ENCODE measurements around the gene CYP27C1. TPM values are rescaled to one million over a fixed set of nuclear protein-coding genes. Genes with fewer than 3 reads are reported as not detected.
A peak's percentile ranks its signal among the peaks of the same experiment; 100 is the strongest.

The CYP27C1 gene
- total and polyA plus RNA-seq, 4 donors, result 0.02 to 0.14 (median 0.07) TPM

DNA sequence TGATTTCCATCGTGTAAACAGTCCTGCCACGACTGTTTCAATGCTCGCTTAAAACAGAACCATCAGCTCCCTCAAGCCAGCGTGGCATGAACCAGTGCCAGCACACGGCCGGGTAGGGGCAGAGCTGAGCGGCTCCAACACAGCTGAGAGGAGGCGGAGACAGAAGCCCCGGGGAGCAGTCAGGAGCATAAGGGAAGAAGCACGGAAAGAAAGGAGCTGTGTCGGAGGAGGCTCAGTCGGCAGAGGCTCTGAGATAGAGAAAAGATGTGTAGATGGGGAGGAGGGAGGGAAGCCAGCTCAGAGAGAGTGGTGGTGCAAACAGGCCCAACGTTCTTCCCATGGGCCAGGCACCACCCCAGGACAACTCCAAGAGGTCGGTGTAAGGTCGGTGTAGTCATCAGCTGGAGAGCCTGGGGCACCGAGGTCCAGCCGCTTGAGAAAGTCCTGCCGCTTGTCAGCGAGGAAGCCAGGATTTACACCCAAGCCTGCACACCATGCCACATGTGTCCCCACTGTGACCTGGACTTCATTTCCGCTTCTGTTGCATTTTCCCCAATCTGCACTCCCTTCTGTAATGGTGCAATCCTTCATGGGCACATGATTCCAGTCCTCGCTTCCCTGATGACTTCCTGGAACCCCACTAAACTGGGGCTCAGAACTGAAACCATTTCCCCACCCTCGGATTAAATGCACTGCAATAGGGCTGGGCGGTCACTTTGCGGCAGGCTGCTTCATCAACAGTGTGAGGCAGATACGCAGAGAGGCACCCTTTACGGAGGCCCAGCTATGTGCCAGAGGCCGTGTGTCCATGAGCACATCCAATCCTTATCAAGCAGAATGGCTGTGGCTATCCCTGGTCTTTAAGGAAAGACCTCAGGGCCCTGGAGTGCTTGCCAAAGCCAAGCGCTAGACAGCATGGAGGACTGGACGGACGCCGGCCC is 43.5 kb downstream of the CYP27C1 start:
- H3K4me1 ChIP-seq (ENCODE audit: control insufficient read depth in 4 of 4, insufficient read depth in 4 of 4, low read length in 3 of 4), result peaks cover 0 to 3% (median 0%) of the 10 kb centered on the region in 4 donors
- no peak overlapping the region for H3K4me3 ChIP-seq (ENCODE audit: low read depth in 1 of 3, low read length in 3 of 3)
- no peak for DNase-seq (ENCODE audit: low spot score)
- no peaks in the 10 kb centered on the region for H3K9me3 ChIP-seq (ENCODE audit: control insufficient read depth in 4 of 4, low read length in 3 of 4)
- peak in 1 of 2 donors; percentile 16 for TF ChIP-seq RXRA (IDR thresholded peaks at IDR 0.05)
- peak; percentile 49 for TF ChIP-seq NR2F2 (IDR thresholded peaks at IDR 0.05)
- TF ChIP-seq, protein P1, sequence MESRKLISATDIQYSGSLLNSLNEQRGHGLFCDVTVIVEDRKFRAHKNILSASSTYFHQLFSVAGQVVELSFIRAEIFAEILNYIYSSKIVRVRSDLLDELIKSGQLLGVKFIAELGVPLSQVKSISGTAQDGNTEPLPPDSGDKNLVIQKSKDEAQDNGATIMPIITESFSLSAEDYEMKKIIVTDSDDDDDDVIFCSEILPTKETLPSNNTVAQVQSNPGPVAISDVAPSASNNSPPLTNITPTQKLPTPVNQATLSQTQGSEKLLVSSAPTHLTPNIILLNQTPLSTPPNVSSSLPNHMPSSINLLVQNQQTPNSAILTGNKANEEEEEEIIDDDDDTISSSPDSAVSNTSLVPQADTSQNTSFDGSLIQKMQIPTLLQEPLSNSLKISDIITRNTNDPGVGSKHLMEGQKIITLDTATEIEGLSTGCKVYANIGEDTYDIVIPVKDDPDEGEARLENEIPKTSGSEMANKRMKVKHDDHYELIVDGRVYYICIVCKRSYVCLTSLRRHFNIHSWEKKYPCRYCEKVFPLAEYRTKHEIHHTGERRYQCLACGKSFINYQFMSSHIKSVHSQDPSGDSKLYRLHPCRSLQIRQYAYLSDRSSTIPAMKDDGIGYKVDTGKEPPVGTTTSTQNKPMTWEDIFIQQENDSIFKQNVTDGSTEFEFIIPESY (IDR thresholded peaks at IDR 0.05), result no peak
- 78% methylated on average over 31 of the region's 31 CpGs for WGBS
- no peak overlapping the region for H3K9ac ChIP-seq (ENCODE audit: low read depth in 1 of 2, low read length in 2 of 2)
- H3K27me3 ChIP-seq (ENCODE audit: control insufficient read depth in 4 of 4, insufficient read depth in 4 of 4, low read length in 3 of 4), result no peaks in the 10 kb centered on the region
- no peaks in the 10 kb centered on the region for H3K36me3 ChIP-seq (ENCODE audit: control insufficient read depth in 4 of 4, insufficient read depth in 3 of 4, low read depth in 1 of 4, low read length in 3 of 4)
- H3K27ac ChIP-seq (ENCODE audit: low read depth in 1 of 2, low read length in 2 of 2), result no peak overlapping the region

- H3K4me1 ChIP-seq (ENCODE audit: control insufficient read depth in 4 of 4, insufficient read depth in 4 of 4, low read length in 3 of 4), result peaks cover 0 to 9% (median 5%) of the 10 kb centered on the region in 4 donors
- no peak overlapping the region for H3K9ac ChIP-seq (ENCODE audit: low read depth in 1 of 2, low read length in 2 of 2)
- H3K36me3 ChIP-seq (ENCODE audit: control insufficient read depth in 4 of 4, insufficient read depth in 3 of 4, low read depth in 1 of 4, low read length in 3 of 4), result no peaks in the 10 kb centered on the region
- WGBS, result 85% methylated on average over 19 of the region's 19 CpGs
- H3K4me3 ChIP-seq (ENCODE audit: low read depth in 1 of 3, low read length in 3 of 3), result no peak overlapping the region
- H3K27ac ChIP-seq (ENCODE audit: low read depth in 1 of 2, low read length in 2 of 2), result no peak overlapping the region
- no peak for DNase-seq (ENCODE audit: low spot score)
- no peaks in the 10 kb centered on the region for H3K27me3 ChIP-seq (ENCODE audit: control insufficient read depth in 4 of 4, insufficient read depth in 4 of 4, low read length in 3 of 4)
- H3K9me3 ChIP-seq (ENCODE audit: control insufficient read depth in 4 of 4, low read length in 3 of 4), result no peaks in the 10 kb centered on the region
- TF ChIP-seq RAD21 (IDR thresholded peaks at IDR 0.05) (no peak), GABPA (IDR thresholded peaks at IDR 0.05 in 1 of 2, conservative IDR thresholded peaks at IDR 0.05 in 1 of 2) (no peak), EGR1 (IDR thresholded peaks at IDR 0.05; ENCODE audit: low read depth in 2 of 2) (no peak), HNF4G (IDR thresholded peaks at IDR 0.05) (no peak), ATF3 (IDR thresholded peaks at IDR 0.05) (no peak), RXRA (IDR thresholded peaks at IDR 0.05) (no peak), FOXA2 (IDR thresholded peaks at IDR 0.05) (no peak), JUND (IDR thresholded peaks at IDR 0.05) (no peak)
- TF ChIP-seq, protein P1 (IDR thresholded peaks at IDR 0.05), result no peak
- TF ChIP-seq, protein P2, sequence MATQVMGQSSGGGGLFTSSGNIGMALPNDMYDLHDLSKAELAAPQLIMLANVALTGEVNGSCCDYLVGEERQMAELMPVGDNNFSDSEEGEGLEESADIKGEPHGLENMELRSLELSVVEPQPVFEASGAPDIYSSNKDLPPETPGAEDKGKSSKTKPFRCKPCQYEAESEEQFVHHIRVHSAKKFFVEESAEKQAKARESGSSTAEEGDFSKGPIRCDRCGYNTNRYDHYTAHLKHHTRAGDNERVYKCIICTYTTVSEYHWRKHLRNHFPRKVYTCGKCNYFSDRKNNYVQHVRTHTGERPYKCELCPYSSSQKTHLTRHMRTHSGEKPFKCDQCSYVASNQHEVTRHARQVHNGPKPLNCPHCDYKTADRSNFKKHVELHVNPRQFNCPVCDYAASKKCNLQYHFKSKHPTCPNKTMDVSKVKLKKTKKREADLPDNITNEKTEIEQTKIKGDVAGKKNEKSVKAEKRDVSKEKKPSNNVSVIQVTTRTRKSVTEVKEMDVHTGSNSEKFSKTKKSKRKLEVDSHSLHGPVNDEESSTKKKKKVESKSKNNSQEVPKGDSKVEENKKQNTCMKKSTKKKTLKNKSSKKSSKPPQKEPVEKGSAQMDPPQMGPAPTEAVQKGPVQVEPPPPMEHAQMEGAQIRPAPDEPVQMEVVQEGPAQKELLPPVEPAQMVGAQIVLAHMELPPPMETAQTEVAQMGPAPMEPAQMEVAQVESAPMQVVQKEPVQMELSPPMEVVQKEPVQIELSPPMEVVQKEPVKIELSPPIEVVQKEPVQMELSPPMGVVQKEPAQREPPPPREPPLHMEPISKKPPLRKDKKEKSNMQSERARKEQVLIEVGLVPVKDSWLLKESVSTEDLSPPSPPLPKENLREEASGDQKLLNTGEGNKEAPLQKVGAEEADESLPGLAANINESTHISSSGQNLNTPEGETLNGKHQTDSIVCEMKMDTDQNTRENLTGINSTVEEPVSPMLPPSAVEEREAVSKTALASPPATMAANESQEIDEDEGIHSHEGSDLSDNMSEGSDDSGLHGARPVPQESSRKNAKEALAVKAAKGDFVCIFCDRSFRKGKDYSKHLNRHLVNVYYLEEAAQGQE (IDR thresholded peaks at IDR 0.05), result no peak
Observed at GRCh38 chr2:127175751-127176354, 44.2 kb downstream of the CYP27C1 start.

Measured in liver (tissue), 9 donors.